HG03439 (cell line): Measurements from ENCODE around the gene BACH2.
"Not testable (repeated sequence)": the region's sequence is repeated elsewhere in the genome, so short reads cannot be mapped to it uniquely, and the experiment has no call there.

Source experiments
- ATAC-seq: cut with Tn5 transposase; IDR thresholded peaks from one replicate; pipeline ENCODE4 v1.9.1; 2021; ENCODE audit warnings: mild to moderate bottlenecking, moderate library complexity; ENCODE audit not compliant: unreplicated experiment

BACH2 gene

DNA sequence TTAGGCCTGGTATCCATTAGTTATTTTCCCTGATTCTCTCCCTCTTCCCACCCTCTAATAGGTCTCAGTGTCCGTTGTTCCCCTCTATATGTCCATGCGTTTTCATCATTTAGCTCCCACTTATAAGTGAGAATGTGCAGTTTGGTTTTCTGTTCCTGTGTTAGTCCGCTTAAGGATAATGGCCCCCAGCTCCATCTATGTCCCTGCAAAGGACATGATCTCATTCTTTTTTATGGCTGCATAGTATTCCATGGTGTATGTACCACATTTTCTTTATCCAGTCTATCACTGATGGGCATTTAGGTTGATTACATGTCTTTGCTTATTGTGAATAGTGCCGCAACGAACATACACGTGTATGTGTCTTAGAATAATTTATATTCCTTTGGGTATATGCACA is 14.4 kb downstream of the BACH2 start:
- not testable (repeated sequence) for ATAC-seq

- no peak for ATAC-seq
Observed at GRCh38 chr6:90278129-90278528, 18.5 kb downstream of the BACH2 start.

DNA sequence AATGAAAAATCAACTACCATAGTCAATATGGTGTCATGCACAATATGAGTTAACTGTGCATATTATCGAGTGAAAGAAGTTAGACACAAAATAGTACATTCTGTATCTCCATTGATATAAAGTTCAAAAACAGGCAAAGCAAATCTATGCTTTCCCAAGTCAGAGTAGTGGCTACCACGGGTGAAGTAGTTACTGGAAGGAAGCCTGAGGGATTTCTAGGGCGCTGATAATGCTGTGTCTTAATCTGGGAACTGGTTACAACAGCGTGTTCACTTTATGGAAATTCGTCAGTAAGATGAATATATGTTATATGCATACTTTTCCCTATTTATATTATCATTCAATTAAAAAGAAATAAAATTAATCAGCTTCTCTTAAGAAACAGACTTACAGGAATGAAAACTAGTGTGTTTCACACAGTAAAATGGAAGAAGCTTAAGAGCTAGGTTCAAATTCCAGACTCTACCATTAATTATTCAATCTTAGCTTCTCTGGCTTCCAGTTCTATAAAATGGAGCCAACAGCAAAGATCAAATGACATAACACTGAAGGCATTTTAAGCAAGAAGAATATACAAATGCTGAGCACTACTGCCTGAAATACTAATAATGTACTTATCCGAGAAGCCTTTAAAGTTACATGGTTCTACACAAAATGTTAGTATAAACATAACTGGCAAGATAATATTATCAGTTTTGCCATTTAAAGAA is 19.2 kb downstream of the BACH2 start:
- no peak for ATAC-seq

- no peak for ATAC-seq
Observed at GRCh38 chr6:90274451-90275030, 22.1 kb downstream of the BACH2 start.

GRCh38 chr6:90273863-90274262 is 22.8 kb downstream of the BACH2 start:
- no peak for ATAC-seq

- ATAC-seq = no peak
Observed at GRCh38 chr6:90272895-90273294, 23.7 kb downstream of the BACH2 start.

DNA sequence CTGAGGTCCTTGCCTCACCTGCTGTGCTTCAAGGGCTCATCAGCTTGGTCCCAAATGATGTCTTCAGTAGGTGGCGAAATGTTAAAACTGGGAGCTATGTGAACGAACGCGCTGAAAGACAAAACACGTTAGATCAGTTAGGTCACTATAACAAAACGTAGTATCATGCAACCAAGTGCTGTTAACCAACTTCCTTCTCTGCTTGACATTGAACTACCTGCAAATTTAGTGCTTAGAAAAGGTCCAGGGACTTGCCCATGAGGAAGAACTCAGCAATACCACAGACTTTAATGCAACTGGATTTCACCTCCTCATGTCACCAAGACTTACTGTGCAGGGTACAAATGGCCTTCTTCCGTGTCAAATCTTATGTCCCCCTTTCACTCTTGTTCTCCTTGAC is 24.8 kb downstream of the BACH2 start:
- ATAC-seq = no peak

GRCh38 chr6:90269334-90269733 is 27.3 kb downstream of the BACH2 start:
- no peak for ATAC-seq

- ATAC-seq = no peak
Observed at GRCh38 chr6:90268178-90268577, 28.5 kb downstream of the BACH2 start.

DNA sequence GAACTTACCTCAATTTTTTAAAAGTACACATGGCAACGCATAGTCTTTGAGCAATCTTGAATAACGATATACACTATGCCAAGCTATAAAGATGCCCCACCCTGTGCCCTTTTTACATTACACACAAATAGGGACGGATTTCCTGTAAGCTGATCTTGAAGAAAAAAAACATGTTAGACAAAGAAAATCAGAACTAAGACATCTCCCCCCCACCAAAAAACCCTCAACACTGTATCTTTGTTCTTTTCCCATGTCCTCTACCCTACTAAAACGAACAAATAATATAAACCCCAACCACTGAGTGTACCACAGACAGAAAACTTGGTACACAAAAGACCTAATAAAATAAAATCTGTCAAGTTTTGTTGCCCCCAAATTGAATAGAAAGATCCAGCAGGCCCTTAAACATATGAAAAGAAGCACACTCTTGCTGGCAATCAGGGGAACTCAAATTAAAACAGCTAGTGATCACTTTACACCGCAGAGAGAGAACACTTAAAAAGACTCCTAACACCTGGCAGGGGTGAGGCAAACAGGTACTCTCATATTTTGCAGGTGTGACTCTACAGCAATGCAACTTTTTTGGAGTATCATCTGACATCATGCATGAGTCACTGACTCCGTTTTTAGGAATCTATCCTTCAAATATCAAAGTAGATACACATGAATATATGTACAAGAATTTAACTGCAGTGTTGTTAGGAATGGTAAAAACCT is 29.6 kb downstream of the BACH2 start:
- no peak for ATAC-seq

DNA sequence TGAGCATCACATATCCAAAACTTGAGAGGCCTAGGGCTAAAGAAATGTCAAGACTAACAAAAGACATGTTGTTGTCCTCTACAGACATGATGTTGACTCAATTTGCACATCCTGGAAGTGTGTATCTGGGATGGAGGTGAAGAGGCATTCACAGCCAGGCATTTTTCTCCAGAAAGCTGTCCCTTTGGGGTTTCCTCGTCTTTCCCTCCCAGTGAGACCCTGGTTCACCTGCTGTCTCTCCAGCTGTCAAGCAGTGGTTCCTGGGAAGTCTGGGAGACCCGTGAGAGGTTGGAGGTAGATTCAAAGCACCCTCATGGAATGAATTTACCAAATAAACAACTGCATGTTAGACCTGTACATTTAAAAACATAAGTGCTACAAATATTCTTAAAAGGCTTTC is 32.1 kb downstream of the BACH2 start:
- ATAC-seq = no peak

DNA sequence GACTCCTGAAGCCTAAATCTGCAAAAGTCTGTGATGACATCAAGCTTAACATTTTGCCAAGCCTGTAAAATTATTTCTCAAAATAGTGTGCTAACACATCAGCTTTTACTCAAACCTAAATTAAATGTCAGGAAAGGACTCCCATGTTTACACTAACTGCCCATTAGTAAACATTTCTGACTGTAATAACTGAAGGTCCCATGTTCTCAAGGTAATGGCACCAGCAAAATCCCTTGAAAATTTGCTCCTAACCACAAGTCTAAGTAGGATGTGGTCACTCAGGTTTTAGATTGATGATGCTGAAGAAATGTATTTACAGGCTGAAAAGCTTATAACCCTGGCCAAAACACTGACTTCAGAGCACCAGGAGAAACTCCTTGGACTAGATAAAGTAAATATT is 33.0 kb downstream of the BACH2 start:
- no peak for ATAC-seq

GRCh38 chr6:90261801-90262200 is 34.8 kb downstream of the BACH2 start:
- ATAC-seq = no peak

GRCh38 chr6:90257486-90257738 is 39.2 kb downstream of the BACH2 start:
- no peak for ATAC-seq

- ATAC-seq = no peak
Observed at GRCh38 chr6:90256698-90257485, 39.8 kb downstream of the BACH2 start.

- no peak for ATAC-seq
Observed at GRCh38 chr6:90253631-90254030, 43.0 kb downstream of the BACH2 start.

GRCh38 chr6:90251295-90251992 is 45.2 kb downstream of the BACH2 start:
- ATAC-seq = peak; percentile 94

GRCh38 chr6:90250405-90250804 is 46.2 kb downstream of the BACH2 start:
- ATAC-seq = no peak

DNA sequence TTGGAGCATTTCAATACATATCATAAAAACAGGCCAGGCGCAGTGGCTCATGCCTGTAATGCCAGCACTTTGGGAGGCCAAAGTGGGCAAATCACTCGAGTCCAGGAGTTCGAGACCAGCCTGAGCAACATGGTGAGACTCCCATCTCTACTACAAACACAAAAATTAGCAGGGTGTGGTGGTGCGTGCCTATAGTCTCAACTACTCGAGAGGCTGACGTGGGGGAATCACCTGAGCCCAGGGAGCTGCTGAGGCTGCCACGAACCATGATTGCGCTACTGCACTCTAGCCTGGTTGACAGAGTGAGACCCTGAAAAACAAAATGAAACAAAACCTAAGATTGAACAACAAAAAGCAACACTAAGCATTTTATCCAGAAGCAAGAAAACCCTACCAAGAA is 47.2 kb downstream of the BACH2 start:
- ATAC-seq = no peak

DNA sequence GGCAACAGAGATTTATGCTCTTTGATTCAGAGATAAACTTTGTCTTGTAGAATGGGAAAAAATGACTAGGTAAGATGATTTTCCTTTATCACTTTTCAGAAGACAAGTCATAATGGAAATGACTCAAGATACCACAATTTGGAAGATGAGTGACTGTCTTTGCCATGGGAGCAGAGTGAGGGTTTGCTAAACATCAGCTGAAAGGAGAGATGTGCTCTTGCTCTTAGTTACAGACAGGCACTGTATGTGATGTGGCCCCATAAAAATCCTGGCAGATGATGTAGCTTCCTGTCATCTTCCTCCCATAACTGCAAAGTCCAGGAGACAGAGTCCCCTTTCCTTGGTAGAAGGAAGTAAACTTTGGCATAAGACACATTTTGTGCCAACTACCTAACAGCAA is 47.6 kb downstream of the BACH2 start:
- ATAC-seq = no peak

DNA sequence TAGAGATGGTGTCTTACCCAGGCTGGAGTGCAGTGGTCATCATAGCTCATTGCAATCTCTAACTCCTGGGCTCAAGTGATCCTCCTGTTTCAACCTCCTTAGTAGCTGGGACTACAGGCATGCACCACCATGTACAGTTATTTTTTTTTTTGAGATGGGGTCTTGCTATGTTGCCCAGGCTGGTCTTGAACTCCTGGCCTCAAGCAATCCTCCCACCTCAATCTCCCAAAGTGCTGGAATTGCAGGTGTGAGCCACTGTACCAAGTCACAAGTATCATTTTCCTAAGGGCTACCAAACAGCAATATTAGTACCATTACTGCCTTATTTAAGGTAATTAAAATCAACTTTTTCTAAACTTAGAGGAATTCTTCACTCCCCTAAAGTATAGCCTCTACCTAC is 49.4 kb downstream of the BACH2 start:
- ATAC-seq = no peak
